Kidney epithelial cell (primary cell): ENCODE measurements around the gene PIEZO2. TPM values are rescaled to one million over a fixed set of nuclear protein-coding genes. Genes with fewer than 3 reads are reported as not detected.

ENCODE experiments used
- DNase-seq: peaks from one replicate; pipeline ENCODE4 v3.0.0-alpha.2; 2010; ENCODE audit warnings: low read depth
- H3K27me3 ChIP-seq: 2 replicates; pipeline ENCODE4 v1.6.0; 2011; ENCODE audit warnings: low read length; ENCODE audit not compliant: control insufficient read depth, insufficient read depth
- H3K36me3 ChIP-seq: 2 replicates; pipeline ENCODE4 v1.5.1; 2011; ENCODE audit warnings: low read length; ENCODE audit not compliant: control insufficient read depth, insufficient read depth
- H3K4me3 ChIP-seq: 2 replicates; pipeline ENCODE4 v1.5.1; 2011; ENCODE audit warnings: low read depth, mild to moderate bottlenecking, control low read depth, low read length
- CTCF ChIP-seq: IDR thresholded peaks from 2 replicates; pipeline ENCODE4 v1.5.1; 2011; ENCODE audit warnings: mild to moderate bottlenecking, moderate library complexity, low read length, control low read depth, inconsistent platforms; ENCODE audit not compliant: insufficient read depth, poor library complexity, severe bottlenecking
- total RNA-seq: library from RNA; depleted of rRNA; stranded (reverse); fragments of >200 nt; gene quantifications from 2 replicates; pipeline ENCODE4 v1.2.3, GENCODE V29; 2015

The PIEZO2 gene
- total RNA-seq, 1 donor from 2014 or later: 1.8 TPM

GRCh38 chr18:11155034-11155759 lies 5.8 kb upstream of the PIEZO2 start:
- H3K36me3 ChIP-seq: no peaks in the 10 kb centered on the region
- H3K27me3 ChIP-seq: peaks cover 3% of the 10 kb centered on the region
- no peak overlapping the region for H3K4me3 ChIP-seq
- no peak for TF ChIP-seq CTCF
- DNase-seq: no peak

GRCh38 chr18:11154368-11154989 lies 5.1 kb upstream of the PIEZO2 start:
- Histone ChIP-seq H3K4me3 (no peak overlapping the region), H3K27me3 (peaks cover 10% of the 10 kb centered on the region), H3K36me3 (no peaks in the 10 kb centered on the region)
- TF ChIP-seq CTCF: peak; percentile 34
- peak; percentile 2 for DNase-seq

- peaks cover 24% of the 10 kb centered on the region for H3K27me3 ChIP-seq
- H3K4me3 ChIP-seq: no peak overlapping the region
- no peak for DNase-seq
- no peaks in the 10 kb centered on the region for H3K36me3 ChIP-seq
- no peak for TF ChIP-seq CTCF
Measured at GRCh38 chr18:11153097-11153496, 3.7 kb upstream of the PIEZO2 start.

GRCh38 chr18:11150271-11150615 lies 874 bp upstream of the PIEZO2 start:
- no peak overlapping the region for H3K4me3 ChIP-seq
- TF ChIP-seq CTCF: no peak
- no peak for DNase-seq
- peaks cover 51% of the 10 kb centered on the region for H3K27me3 ChIP-seq
- no peaks in the 10 kb centered on the region for H3K36me3 ChIP-seq

GRCh38 chr18:11148680-11149440 lies 509 bp downstream of the PIEZO2 start:
- peak overlapping the region; percentile 18 for H3K4me3 ChIP-seq
- DNase-seq: no peak
- H3K27me3 ChIP-seq: peaks cover 51% of the 10 kb centered on the region
- H3K36me3 ChIP-seq: no peaks in the 10 kb centered on the region
- no peak for TF ChIP-seq CTCF
